T-helper 2 cell treated with Interferon-gamma antibody and Interleukin-4, amounts not matched to agents 5 μg/mL and 100 μg/mL, for 36 hours (primary cell): Measurements from ENCODE around the gene TBCCD1.
A peak's percentile ranks its signal among the peaks of the same experiment; 100 is the strongest.

Experiments used
- DNase-seq: peaks from one replicate; pipeline ENCODE4 v3.0.0; 2021; ENCODE audit warnings: low spot score
- H3K27ac Mint-ChIP-seq: one replicate; pipeline ENCODE4 v1.8.0; 2021; ENCODE audit warnings: mild to moderate bottlenecking, mixed read lengths
- H3K27me3 Mint-ChIP-seq: one replicate; pipeline ENCODE4 v1.8.0; 2021; ENCODE audit warnings: low read depth, mixed read lengths
- H3K36me3 Mint-ChIP-seq: one replicate; pipeline ENCODE4 v1.8.0; 2021; ENCODE audit warnings: low read depth, mixed read lengths
- H3K4me1 Mint-ChIP-seq: one replicate; pipeline ENCODE4 v1.8.0; 2021; ENCODE audit warnings: low read depth, mixed read lengths
- H3K4me3 Mint-ChIP-seq: one replicate; pipeline ENCODE4 v1.8.0; 2022; ENCODE audit warnings: mild to moderate bottlenecking, moderate library complexity, mixed read lengths
- H3K9me3 Mint-ChIP-seq: one replicate; pipeline ENCODE4 v1.8.0; 2021; ENCODE audit warnings: mixed read lengths

Gene TBCCD1, protein sequence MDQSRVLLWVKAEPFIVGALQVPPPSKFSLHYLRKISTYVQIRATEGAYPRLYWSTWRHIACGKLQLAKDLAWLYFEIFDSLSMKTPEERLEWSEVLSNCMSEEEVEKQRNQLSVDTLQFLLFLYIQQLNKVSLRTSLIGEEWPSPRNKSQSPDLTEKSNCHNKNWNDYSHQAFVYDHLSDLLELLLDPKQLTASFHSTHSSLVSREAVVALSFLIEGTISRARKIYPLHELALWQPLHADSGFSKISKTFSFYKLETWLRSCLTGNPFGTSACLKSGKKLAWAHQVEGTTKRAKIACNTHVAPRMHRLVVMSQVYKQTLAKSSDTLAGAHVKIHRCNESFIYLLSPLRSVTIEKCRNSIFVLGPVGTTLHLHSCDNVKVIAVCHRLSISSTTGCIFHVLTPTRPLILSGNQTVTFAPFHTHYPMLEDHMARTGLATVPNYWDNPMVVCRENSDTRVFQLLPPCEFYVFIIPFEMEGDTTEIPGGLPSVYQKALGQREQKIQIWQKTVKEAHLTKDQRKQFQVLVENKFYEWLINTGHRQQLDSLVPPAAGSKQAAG

DNA sequence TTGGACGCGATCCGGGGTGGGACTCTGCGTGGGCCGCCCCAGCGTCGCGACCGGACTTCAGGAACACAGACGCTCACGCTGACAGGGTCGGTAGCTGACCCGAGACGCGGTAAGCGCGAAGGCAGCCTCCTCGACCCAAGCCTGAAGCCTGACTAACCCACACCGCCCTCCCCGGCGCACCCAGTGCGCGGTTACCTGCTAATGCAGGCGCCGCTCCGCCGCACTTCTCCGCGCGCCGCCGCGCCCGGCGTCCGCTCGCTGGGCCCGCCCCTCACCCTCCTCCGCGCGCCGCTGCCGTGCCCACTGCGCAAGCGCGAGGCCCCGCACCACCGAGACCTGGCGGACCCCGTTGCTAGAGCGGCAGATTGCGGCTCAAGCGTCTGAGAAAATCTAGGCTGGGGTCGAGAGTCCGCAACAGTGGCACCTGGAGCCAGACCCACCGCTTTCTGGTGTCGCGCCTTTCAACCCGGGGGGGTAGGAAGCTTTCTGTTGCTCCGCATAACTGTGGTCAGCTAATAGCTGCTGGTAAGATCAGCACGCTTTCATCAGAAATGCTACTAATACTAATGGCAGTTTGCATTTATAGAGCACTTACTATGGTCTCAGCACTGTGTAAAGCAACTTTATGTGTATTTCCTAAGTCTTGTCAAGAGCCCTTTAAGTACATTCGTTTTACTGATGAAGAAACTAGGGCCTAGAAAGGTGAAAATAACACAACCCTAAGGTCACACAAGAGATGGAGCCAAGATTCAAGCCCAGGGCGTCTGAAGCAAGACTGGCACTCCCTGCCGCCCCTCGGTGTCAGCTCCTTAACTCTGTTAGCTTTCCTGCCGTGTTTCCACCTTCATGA lies at the start of gene TBCCD1:
Gene TBCCD1, minus strand, starts transcription at position 268 of the 850 bp plus-strand sequence. CDS start 3,010 bp downstream, outside the sequence.
- Mint-ChIP-seq H3K27me3 (no peaks in the 10 kb centered on the region), H3K9me3 (no peaks in the 10 kb centered on the region), H3K36me3 (peaks cover 21% of the 10 kb centered on the region), H3K4me3 (peak within 1 kb of the TSS; percentile 88), H3K27ac (peak within 1 kb of the TSS; percentile 87), H3K4me1 (peaks cover 42% of the 10 kb centered on the region)
- DNase-seq = peak; percentile 96

- no peaks in the 10 kb centered on the region for H3K9me3 Mint-ChIP-seq
Measured at GRCh38 chr3:186616299-186616617, 49.1 kb upstream of the TBCCD1 start.

GRCh38 chr3:186614597-186615483 lies 47.7 kb upstream of the TBCCD1 start:
- no peaks in the 10 kb centered on the region for H3K36me3 Mint-ChIP-seq
- no peaks in the 10 kb centered on the region for H3K9me3 Mint-ChIP-seq
- H3K27ac Mint-ChIP-seq = no peak overlapping the region
- H3K27me3 Mint-ChIP-seq = peaks cover 37% of the 10 kb centered on the region
- peak overlapping the region; percentile 35 for H3K4me3 Mint-ChIP-seq
- DNase-seq = peak; percentile 65
- peaks cover 15% of the 10 kb centered on the region for H3K4me1 Mint-ChIP-seq

More at GRCh38 chr3:186616299-186616617, 49.1 kb upstream of the TBCCD1 start:
- no peak for DNase-seq
- H3K27ac Mint-ChIP-seq = no peak overlapping the region
- H3K4me3 Mint-ChIP-seq = no peak overlapping the region
- H3K27me3 Mint-ChIP-seq = peaks cover 40% of the 10 kb centered on the region
- H3K36me3 Mint-ChIP-seq = no peaks in the 10 kb centered on the region
- H3K4me1 Mint-ChIP-seq = peaks cover 15% of the 10 kb centered on the region

GRCh38 chr3:186614266-186614596 lies 47.1 kb upstream of the TBCCD1 start:
- peaks cover 37% of the 10 kb centered on the region for H3K27me3 Mint-ChIP-seq
- no peaks in the 10 kb centered on the region for H3K36me3 Mint-ChIP-seq
- peak overlapping the region; percentile 35 for H3K4me3 Mint-ChIP-seq
- H3K27ac Mint-ChIP-seq = no peak overlapping the region
- no peaks in the 10 kb centered on the region for H3K9me3 Mint-ChIP-seq
- DNase-seq = no peak
- H3K4me1 Mint-ChIP-seq = peaks cover 15% of the 10 kb centered on the region

GRCh38 chr3:186613637-186614265 lies 46.6 kb upstream of the TBCCD1 start:
- H3K27ac Mint-ChIP-seq = no peak overlapping the region
- no peak for DNase-seq
- H3K4me1 Mint-ChIP-seq = peaks cover 15% of the 10 kb centered on the region
- H3K4me3 Mint-ChIP-seq = no peak overlapping the region
- peaks cover 36% of the 10 kb centered on the region for H3K27me3 Mint-ChIP-seq
- H3K9me3 Mint-ChIP-seq = no peaks in the 10 kb centered on the region
- no peaks in the 10 kb centered on the region for H3K36me3 Mint-ChIP-seq

GRCh38 chr3:186612721-186613636 lies 45.8 kb upstream of the TBCCD1 start, which contains the start of gene AHSG:
AHSG (plus strand) TSS chr3:186613060; CDS start chr3:186613142, 82 bp downstream.
- H3K27ac Mint-ChIP-seq = no peak within 1 kb of the TSS

GRCh38 chr3:186612065-186612464 lies 44.9 kb upstream of the TBCCD1 start:
- Mint-ChIP-seq H3K4me3 (no peak overlapping the region), H3K27ac (no peak overlapping the region), H3K4me1 (peaks cover 12% of the 10 kb centered on the region), H3K9me3 (no peaks in the 10 kb centered on the region), H3K27me3 (peaks cover 24% of the 10 kb centered on the region), H3K36me3 (no peaks in the 10 kb centered on the region)
- no peak for DNase-seq

More at GRCh38 chr3:186612721-186613636, 45.8 kb upstream of the TBCCD1 start, which contains the start of gene AHSG:
- no peaks in the 10 kb centered on the region for H3K9me3 Mint-ChIP-seq
- H3K4me3 Mint-ChIP-seq = no peak within 1 kb of the TSS
- no peaks in the 10 kb centered on the region for H3K36me3 Mint-ChIP-seq
- H3K4me1 Mint-ChIP-seq = peaks cover 15% of the 10 kb centered on the region
- peaks cover 28% of the 10 kb centered on the region for H3K27me3 Mint-ChIP-seq
- no peak for DNase-seq

DNA sequence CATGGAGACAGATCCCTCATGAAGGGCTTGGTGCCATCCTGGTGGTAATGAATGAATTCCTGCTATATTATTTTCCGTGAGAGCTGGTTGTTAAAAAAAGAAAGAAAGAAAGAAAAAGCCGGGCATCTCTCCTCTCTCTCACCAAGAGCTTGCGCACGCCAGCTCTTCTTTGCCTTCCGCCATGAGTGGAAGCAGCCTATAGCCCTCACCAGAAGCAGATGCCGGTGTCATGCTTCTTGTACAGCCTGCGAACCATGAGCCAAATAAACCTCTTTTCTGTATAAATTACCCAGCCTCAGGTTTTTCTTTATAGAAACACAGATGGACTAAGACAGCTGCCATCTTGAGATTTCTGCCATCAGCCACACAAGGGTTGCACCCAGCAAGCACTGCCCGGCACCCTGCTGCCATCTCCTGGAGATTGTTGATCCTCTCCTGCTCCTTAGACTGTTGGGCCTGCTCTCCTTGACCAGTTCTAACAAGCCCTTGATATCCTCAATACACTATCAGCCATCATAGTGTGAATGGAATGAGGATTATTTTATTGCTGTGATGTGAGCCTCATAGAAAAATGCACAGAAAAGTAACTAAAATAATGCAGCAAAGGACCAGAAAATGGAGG lies 42.2 kb upstream of the TBCCD1 start:
- Mint-ChIP-seq H3K36me3 (no peaks in the 10 kb centered on the region), H3K4me3 (no peak overlapping the region), H3K9me3 (no peaks in the 10 kb centered on the region), H3K4me1 (peaks cover under 1% of the 10 kb centered on the region), H3K27ac (no peak overlapping the region), H3K27me3 (peaks cover 24% of the 10 kb centered on the region)
- DNase-seq = no peak

DNA sequence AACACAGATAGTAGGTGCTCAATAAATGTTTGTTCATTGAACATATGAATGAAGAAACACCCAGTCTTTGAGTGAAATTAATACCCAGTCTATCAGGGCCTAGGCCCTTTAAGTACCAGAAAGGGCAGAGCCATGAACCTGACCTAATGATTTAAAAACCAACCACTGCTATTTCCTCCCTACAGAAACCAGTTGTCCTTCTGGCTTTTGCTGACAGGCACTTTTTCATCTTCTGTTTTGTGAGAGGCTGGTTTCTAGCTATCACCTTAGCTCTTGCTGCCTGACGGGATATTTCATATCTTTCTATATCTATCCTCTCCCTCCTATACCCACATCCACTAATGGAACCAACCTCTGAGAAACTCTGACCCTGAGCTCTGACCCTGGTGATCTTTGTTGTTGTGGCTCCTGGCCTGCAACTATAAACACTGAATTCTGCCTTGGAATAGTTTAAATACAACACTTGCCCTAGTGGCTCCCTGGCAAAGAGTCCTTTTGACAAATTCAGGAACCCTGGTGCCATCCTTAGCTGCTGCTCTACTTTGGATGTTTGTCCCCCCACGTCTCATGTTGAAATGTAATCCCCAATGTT lies 41.6 kb upstream of the TBCCD1 start:
- Mint-ChIP-seq H3K9me3 (no peaks in the 10 kb centered on the region), H3K27me3 (peaks cover 23% of the 10 kb centered on the region), H3K4me3 (no peak overlapping the region), H3K27ac (no peak overlapping the region), H3K36me3 (no peaks in the 10 kb centered on the region), H3K4me1 (no peaks in the 10 kb centered on the region)
- DNase-seq = no peak

DNA sequence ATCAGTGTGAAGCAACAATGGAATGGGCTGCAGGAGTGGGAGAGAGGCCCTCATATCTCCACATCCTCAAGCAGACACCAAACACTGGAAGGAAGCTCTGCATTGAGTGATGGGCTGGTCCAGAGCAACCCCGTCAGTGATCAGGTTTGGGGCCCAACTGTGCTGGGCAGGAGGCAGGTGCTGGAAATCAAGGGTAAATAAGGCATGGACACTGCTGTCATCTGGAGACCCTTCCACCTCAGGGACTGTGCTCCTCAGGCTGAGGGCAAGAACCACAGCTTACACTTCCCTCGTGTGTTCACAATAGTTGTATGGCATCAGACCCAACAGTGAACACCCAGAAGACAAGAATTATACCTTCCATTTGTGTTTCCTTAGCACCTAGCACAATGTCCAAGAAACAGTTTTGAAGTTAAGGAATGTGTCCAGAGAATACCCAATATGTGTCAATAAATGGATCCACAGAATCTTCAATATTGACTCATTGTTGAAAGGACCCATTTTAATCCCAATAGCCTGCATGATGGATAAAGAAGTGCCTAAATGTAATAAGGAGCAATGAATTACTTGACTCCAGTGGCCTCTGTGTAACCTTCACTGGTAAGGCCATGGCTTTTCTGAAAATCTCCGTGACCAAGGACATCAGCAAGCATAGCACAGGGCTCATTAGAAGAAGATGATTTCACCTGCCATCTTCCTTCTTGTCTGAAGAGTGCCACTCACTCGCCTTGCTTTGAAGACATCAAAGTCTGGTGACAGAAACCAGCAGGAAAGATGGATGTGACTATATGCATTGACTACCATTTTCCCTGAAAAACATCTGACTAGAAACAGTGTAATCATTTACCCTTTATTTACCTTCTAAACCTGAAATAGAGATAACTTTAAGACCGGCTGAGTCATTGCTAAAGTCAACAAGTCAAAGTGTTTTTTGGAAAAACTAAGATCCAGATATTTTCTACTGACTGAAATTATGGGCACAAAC lies 38.7 kb upstream of the TBCCD1 start:
- Mint-ChIP-seq H3K9me3 (no peaks in the 10 kb centered on the region), H3K4me1 (peaks cover 2% of the 10 kb centered on the region), H3K27me3 (peaks cover 12% of the 10 kb centered on the region), H3K4me3 (no peak overlapping the region), H3K36me3 (no peaks in the 10 kb centered on the region), H3K27ac (no peak overlapping the region)
- DNase-seq = no peak

DNA sequence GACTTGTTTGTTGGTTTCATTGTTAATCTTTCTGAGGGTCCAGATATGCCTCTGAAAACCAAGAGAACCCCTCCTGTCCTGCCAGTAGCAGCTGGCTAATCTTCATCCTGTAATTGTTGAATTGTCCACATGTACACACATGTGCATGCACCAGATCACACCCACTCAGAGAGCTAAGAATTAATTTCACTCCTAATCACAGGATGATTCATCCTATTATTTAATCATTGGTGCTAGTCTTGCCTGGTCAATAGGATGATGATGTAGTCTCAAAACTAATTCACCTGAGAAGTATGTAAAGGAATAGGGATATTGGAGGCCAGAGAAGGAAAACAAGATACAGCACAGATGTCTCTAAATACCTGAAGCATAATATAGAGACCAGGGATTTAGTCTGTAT lies 37.9 kb upstream of the TBCCD1 start:
- H3K4me3 Mint-ChIP-seq = no peak overlapping the region
- no peak overlapping the region for H3K27ac Mint-ChIP-seq
- H3K4me1 Mint-ChIP-seq = peaks cover 2% of the 10 kb centered on the region
- H3K9me3 Mint-ChIP-seq = no peaks in the 10 kb centered on the region
- peaks cover 12% of the 10 kb centered on the region for H3K27me3 Mint-ChIP-seq
- H3K36me3 Mint-ChIP-seq = no peaks in the 10 kb centered on the region
- DNase-seq = no peak
